ENCODE measurements around the gene L1CAM.

L1CAM gene

DNA sequence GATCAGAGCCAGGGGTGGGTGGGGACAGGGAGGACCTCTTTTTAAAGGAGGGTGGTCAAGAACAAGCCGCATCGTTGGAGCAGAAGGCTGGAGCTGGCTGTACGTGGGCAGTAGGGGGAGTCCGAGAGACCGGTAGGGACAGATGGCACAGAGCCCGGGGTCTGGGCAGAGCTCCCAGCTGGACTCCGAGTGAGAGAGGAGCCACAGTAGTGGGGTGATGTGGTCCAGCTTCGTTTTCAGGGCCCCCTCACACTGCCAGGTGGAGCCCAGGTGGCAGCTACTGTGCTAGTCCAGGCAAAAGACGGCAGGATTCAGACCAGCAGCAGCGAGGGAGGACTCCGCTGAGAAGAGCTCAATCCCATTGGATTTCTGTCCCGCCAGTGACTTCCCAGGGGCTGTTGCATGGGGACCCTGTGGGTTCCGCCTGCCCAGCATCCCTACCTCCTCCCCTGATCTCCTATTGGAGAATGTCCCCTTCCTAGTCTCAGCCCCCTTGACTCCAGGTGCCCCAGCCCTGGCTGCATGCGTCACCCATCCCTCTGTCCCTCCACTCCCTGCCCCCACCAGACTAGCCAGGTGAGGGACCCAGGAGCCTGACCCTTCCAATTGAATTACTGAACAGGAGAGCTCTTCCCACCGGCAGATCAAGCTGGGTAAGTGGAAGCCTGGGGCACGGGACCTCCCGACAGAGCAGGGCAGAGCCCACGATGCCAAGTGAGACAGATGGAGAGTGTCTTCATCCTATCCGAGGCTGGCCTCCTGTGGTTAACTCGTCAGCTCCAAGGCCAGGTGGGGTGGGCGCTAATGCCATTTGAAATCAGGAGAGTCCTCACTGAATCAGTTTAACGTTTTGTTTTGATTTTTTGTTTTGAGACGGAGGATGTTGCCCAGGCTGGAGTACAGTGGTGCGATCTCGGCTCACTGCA is 37.2 kb upstream of the L1CAM start:
- DNase-seq (ENCODE audit: low read depth), result no peak

DNA sequence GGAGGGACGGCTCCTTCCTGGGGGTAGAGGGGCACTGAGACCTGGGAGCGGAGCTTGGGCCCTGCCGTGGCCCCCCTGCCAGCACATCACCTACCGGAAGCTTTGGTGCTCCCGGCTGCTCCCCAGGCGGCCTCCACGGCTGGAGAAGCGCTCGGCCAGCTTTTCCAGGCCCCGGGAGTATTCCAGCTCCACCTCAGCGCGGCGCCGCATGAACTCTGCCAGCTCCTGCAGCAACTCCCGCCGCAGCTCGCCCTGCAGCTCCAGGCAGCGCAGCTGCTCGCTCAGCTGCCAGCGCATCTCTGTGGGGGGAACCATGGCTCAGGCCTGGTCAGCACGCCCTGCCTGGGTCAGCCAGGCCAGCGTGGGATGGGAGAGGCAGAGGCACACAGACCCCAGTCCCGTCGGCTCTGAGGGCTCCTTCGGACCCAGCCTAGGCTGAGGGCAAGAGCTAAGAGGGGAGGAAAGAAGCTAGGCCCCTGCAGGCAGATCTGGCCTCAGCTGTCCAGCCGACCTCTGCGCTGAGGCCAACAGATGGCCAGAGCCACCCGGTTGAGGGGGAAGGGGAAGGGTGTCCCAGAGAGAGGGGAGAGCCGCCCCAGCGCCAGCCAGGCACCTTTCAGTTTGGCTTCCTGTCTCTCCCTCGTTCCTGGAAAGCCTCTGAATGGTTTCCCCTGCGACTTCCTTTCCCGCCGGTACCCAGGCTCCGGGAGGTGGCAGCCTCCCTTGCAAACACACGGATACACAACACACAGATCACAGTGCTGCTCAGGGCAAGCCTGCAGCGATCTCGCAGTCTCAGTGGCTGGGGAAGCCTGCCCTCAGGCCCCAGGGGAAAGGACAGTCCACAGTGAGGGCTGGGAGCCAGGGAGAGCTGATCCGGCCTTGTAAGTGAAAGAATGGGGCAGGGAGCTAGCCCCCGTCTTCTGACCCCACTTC is 35.8 kb upstream of the L1CAM start:
- no peak for DNase-seq (ENCODE audit: low read depth)

DNA sequence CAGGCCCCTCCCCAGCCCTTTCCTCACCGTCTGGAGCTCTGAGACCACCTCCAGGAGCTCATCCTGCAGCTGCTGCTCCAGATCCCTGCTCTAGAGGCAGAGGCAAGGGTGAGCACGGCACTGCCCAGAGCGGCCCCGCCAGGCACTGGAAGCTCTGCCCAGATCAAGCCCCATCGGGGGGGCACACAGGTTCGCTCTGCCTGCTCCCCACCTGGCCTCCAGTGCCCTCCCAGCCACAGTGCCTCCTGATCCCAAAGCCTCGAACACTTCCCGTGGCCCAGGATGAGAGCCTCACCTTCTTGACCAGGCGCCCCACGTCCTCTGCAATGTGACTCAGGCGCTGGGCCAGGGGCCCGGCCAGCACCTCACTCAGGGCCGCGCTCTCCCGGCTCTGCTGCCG is 35.1 kb upstream of the L1CAM start:
- no peak for DNase-seq (ENCODE audit: low read depth)

DNA sequence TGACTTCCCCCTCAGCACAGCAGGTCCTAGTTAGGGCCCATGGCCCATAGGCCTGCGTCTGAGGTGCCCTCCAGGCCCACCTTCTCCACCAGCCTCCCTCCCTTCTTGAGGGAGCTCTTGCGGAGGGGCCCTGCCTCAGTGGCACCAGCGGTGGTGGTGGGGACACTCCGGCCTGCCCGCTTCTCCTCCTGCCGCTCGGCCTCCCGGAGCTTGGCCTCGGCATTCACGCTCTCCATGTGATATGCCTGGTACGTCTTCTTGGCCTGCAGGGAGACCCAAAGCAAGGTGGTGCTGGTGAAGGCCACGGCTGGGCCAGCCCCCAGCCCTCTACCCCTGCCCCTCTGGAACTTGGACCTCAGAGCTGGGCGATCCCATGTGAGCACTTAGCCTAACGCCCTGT is 34.6 kb upstream of the L1CAM start:
- DNase-seq (ENCODE audit: low read depth), result no peak

DNA sequence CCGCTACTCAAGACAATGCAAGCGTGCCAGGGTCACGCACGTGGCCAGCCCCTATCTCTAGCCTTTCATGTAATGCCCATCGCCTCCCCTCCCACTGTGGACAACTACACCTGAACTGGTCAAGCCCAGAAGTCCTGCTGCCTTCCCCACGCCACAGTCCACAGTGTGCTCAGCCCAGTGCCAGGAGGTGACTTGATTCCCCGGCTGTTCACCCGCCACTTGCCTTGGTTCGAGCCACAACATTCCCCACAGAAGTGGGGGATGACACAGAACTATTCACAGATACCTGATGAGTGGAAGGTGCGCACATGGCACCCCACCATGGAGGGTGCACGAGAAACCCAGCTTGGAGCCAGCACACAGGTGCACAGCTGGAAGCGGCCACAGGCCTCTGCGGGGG is 33.3 kb upstream of the L1CAM start:
- DNase-seq (ENCODE audit: low read depth), result no peak

DNA sequence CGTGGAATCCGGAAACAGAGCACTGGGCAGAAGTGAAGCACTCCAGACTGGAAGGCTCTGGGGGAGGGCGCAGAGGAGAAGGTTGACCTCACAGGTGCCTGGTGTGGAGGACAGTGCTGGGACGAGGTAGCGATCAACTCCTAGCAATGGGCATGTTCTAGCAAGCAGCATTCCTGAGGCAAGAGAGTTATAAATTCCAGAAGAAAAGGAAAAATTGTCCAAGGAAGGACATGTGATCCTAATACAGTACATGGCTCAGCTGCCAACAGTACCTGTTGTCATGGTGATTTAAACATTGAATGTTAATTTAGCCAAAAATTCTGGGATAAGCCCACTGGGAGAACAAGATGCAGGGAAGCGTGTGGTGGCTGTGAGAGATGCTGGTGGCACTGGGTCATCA is 31.9 kb upstream of the L1CAM start:
- no peak for DNase-seq (ENCODE audit: low read depth)

DNA sequence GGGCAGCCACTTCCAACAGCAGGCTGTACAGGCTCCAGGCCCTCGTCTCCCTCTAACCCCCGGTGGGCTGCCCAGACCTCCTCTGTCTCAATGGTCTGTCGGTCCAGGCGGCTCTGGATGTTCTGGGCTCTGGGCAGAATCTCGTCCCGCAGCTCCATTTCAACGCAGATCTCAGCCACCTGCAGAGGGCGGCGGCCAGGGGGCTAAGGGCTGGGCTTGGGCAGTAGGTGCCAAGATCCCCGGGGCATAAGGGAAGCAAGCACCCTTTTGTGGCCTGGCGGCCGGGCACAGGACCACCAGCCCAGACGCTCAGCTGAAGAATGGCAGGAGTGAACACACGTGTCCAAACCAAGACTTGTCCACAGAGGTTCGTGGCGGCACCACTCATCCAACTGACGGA is 27.7 kb upstream of the L1CAM start:
- no peak for DNase-seq (ENCODE audit: low read depth)

DNA sequence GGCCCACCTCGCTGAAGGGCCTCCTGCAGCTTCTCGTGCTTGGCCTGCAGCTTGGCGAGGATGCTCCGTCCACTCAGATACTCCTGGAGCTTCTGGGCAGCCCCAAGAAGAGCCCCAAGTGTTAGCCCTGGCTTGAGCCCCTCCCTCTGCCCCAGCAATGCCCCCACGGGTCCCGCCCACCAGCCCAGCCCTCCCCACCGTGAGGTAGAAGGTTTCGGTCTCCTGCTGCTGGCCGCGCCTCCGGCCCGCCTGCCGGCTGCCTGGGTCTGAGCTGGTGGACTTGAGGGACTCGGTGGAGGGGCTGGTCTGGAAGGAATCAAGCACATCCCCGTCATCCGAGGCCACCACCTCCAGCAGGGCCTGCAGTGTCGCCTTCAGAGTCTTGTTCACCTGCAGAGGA is 27.2 kb upstream of the L1CAM start:
- DNase-seq (ENCODE audit: low read depth), result no peak

DNA sequence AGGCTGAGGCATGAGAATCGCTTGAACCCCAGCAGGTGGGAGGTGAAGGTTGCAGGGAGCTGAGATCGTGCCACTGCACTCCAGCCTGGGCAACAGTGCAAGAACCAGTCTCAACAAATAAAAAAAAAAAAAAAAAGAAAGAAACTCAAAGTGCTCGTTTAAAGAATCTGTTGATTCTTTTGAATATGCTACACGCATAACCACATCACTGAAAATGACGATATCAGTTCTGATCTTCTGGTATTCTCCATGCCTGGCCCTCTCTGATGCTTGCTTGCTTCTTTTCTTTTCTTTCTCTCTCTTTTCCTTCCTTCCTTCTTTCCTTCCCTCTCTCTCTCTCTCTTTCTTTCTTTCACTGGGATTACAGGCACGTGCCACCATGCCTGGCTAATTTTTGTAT is 25.8 kb upstream of the L1CAM start:
- no peak for DNase-seq (ENCODE audit: low read depth)

DNA sequence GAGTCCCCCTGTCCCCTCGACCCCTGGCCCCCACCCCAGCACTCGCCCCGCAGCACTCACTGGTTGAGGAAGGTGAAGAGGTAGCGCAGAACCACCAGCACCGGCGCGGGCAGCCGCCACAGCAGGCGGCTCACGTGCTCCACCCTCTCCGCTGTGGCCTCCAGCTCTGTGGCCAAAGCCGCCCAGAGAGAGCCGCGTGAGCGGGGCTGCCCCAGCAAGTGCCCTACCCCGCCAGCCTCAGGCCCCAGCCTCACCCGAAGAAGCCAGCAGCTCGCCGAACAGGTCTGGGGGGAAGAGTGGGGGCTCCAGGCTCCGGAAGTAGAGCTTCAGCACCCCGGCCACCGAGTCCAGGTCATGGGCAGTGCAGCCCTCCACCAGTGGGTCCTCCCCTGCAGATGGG is 24.5 kb upstream of the L1CAM start:
- no peak for DNase-seq (ENCODE audit: low read depth)

DNA sequence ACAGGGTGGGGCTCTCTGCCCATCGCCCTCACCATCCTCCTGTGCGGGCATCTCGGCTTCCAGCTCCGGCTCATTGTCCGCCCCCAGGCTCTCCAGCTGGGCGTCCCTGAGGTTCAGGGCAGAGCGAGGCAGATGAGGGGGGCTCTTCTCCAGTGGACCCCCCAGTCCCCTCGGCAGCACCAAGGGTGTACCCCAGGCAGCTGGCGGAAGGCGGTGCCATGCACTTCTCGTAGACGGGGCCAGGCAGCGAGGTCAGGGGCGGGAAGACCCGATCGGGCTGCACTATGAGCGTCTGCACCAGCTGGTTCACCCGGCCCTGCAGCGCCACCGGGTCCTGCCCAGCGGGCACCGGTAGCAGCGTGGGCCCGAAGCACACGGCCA is 24.0 kb upstream of the L1CAM start:
- DNase-seq (ENCODE audit: low read depth), result no peak

DNA sequence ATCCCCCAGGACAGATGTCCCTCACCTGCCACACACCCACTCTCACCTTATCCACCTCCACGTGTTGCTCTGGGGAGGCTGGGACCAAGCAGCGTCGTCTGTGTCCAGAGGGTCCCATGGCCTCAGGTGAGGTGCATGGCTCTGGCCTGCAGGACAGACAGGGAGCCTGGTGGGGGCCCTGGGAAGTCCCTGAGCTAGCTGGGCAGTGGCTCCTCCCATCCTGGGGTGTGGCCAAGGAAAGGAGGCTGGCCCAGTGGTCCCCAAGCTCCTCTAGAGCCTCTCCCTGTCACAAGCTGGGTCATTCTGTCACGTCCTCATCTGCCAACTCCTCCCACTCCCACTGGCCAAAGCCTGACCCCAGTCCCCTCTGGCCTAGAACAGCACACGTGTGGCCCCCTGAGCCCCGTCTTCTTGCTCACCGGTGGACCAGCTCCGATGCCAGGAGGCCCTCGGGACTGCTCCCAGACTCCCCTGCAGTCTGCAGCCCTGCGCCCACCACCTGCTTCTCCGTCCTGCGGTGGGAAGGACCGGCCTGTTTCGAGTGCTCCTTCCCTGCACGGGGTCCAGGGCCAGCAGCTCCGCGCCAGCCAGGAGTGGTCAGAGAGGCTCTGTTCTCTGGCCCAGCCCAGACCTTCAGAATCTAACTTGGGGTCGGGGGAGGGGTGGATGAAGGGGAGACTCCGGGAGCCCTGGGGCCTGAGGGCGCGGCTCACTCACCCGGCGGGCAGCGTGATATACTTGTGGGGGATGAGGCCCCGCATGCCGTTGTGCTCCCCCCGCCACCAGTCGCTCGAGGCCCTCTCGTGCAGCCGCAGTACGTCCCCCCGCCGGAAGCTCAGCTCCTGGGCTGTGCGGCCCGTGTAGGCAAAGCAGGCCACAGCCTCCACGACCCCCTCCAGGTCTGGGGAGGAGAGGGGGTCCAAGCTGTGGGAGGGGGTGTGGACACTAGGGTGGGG is 23.3 kb upstream of the L1CAM start:
- DNase-seq (ENCODE audit: low read depth), result no peak

DNA sequence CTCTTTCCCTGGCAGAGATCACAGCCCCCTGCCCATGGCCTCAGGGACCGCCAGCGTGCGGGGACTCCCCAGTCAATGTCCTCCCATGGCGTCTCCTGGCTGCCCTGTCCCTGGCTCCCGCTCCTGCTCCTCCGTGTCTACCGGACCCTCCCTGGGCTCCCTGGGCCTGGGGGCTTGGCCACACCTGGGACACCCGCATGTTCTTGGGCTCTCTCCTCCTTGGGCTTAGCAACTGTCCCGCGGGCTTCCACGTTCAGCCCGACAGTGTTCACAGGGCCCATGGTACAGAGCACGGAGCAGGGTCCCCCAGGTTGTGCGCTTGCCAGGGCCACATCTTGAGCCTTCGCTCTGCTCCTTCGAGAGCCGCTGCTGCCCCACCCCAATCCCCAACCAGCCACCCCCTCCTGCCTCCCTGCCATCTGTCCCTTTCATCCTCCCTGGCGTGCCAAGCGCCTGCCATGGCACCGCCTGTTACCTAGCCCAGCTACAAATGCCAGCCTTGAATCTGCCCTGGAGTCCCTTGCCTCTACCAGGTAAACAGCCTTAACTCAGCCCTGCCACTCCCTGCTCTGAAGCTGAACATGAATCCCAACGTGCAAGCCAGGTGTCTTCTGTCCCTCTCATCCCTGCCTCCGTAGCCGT is 22.4 kb upstream of the L1CAM start:
- DNase-seq (ENCODE audit: low read depth), result no peak

DNA sequence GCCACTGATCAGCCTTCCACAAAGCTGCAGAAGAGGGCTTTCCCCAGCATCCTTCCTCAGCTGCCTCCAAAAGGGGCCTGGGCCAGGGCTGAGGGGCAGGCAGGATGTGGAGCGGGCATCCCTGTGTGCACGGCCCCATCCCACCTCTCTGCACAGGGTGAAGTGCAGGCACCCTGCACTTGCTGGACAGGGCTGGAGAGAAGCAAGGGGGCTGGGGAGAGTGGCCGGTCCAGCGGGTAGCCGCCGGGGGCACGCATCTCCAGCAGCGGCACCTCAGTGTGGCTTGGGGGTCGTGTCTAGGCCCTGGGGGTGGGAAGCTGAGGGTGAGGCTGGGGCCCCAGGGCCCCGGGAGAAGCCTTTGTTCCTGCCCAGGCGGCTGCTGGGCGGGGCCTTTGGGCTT is 21.5 kb upstream of the L1CAM start:
- DNase-seq (ENCODE audit: low read depth), result no peak

DNA sequence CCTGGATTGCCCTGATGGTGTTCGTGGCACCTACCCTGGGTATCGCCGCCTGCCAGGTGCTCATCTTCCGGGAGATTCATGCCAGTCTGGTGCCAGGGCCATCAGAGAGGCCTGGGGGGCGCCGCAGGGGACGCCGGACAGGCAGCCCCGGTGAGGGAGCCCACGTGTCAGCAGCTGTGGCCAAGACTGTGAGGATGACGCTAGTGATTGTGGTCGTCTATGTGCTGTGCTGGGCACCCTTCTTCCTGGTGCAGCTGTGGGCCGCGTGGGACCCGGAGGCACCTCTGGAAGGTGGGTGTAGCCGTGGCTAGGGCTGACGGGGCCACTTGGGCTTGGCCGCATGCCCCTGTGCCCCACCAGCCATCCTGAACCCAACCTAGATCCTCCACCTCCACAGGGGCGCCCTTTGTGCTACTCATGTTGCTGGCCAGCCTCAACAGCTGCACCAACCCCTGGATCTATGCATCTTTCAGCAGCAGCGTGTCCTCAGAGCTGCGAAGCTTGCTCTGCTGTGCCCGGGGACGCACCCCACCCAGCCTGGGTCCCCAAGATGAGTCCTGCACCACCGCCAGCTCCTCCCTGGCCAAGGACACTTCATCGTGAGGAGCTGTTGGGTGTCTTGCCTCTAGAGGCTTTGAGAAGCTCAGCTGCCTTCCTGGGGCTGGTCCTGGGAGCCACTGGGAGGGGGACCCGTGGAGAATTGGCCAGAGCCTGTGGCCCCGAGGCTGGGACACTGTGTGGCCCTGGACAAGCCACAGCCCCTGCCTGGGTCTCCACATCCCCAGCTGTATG is 20.3 kb upstream of the L1CAM start:
- no peak for DNase-seq (ENCODE audit: low read depth)

DNA sequence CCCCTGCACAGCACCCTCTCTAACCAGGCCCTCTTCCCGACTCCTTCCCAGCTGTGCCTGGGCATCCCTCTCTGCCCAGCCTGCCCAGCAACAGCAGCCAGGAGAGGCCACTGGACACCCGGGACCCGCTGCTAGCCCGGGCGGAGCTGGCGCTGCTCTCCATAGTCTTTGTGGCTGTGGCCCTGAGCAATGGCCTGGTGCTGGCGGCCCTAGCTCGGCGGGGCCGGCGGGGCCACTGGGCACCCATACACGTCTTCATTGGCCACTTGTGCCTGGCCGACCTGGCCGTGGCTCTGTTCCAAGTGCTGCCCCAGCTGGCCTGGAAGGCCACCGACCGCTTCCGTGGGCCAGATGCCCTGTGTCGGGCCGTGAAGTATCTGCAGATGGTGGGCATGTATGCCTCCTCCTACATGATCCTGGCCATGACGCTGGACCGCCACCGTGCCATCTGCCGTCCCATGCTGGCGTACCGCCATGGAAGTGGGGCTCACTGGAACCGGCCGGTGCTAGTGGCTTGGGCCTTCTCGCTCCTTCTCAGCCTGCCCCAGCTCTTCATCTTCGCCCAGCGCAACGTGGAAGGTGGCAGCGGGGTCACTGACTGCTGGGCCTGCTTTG is 19.6 kb upstream of the L1CAM start:
- DNase-seq (ENCODE audit: low read depth), result no peak

DNA sequence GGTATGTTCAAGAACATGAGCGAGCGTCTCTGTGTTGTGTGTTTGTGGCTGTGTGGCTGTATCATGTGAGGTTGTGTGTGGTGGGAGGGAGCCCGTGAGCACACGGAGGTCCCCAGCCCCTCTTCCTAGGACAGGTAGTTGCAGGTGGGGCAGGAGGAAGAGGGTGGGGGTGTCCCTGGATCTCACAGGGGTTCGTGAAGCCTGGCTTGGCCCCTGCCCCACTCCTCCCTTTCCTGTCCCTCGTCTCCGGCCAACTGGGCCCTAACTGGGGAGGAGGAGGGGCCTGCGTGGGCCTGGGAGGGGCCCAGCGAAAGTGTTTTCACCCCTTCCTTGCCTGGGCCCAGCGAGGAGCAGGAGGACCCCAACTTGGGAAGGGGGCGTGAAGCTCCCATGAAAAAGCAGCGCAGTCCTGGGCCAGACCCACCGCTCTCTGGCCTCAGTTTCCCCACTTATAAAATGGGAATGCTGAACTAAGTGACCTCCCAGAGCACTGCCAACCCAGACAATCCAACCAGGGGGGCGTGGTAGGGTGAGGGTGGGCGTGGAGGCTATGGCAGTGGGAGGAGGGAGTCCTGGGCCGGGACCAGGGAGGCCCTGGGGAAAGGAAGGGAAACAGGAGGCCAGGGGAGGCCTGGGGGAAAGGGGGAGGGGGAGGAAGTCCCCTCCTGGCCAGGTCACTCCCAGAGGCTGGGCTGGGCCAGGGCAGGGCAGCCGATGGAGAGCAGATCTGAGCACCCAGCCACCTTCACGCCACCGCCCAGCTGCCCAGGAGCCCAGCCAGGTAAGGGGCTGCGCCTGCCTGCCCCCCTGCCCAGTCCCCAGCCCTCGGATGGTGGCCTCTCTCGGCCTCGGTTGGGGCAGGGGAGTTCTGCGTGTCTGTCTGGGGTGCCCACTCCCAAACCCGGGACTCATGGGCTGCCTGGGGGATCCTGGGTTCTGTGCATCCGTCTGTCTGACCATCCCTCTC is 18.3 kb upstream of the L1CAM start, which contains the start of gene AVPR2:
TSS of gene AVPR2 (plus strand) at position 683 of the 967 bp plus-strand sequence. CDS start 473 bp downstream, outside the sequence.
- DNase-seq (ENCODE audit: low read depth), result no peak

DNA sequence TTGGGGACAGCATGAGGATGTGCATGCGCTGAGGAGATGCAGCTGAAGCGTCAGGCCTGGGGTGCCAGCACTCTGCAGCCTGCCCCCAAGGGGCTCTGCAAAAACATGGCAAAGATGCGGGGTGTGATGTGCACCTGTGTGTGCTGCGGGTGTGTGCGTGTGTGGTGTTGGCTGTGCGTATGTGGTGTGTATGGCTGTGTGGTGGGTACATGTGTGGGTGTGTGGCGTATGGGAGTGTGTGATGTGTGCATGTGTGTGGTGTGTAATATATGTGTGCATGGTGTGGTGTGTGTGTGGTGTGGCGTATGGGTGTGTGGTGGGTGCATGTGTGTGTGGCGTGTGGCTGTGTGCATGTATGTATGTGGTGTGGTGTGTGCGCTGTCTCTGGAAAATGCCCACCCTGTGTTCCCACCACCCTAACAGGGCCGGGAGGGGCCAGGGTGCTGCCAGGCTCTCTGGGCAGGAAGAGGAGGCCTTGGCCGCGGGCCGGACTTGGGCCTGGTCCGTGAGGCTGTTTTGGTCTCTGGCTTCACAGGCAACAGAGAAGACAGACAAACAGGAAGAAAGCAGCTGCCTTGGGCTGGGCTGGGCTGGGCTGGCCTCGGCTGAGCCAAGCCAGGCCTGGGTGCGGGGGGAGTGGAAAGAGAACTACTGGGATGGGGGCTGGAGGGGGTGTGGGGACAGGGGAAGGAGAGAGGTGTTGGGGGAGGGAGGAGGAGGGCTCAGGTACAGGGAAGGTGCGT is 17.4 kb upstream of the L1CAM start:
- DNase-seq (ENCODE audit: low read depth), result no peak

All from CMK (cell line).